ENCODE results near the gene GCNT1. TPM values are rescaled to one million over a fixed set of nuclear protein-coding genes. Genes with fewer than 3 reads are reported as not detected.
A peak's percentile ranks its signal among the peaks of the same experiment; 100 is the strongest.

GCNT1 gene
- total and polyA plus RNA-seq, 12 donors = 0.66 to 8.1 (median 1.9) TPM

- Histone ChIP-seq H3K27me3 (no peaks in the 10 kb centered on the region), H3K27ac (no peak overlapping the region), H3K4me1 (peaks cover 0 to 5% (median 0%) of the 10 kb centered on the region in 9 donors), H3K9me3 (peaks cover 0 to 18% (median 9%) of the 10 kb centered on the region in 11 donors), H3K4me3 (no peak overlapping the region), H3K36me3 (no peaks in the 10 kb centered on the region)
- DNase-seq = no peak
- TF ChIP-seq CTCF (IDR thresholded peaks at IDR 0.05) = no peak
- WGBS, 2 donors = 71 to 92% methylated on average over 2 of the region's 2 CpGs
- ATAC-seq = no peak
- intact Hi-C loops (cut with DNase I) = no loop called here
These were observed 43.8 kb upstream of the GCNT1 start for GRCh38 chr9:76415154-76415553.

- no peak overlapping the region for H3K4me3 ChIP-seq
- peaks cover 0 to 18% (median 9%) of the 10 kb centered on the region in 11 donors for H3K9me3 ChIP-seq
- DNase-seq (no peak), ATAC-seq (no peak)
- H3K36me3 ChIP-seq = no peaks in the 10 kb centered on the region
- no peaks in the 10 kb centered on the region for H3K27me3 ChIP-seq
- no peak for TF ChIP-seq CTCF (IDR thresholded peaks at IDR 0.05)
- H3K27ac ChIP-seq = no peak overlapping the region
- intact Hi-C loops (cut with DNase I) = no loop called here
- H3K4me1 ChIP-seq = peaks cover 0 to 5% (median 0%) of the 10 kb centered on the region in 9 donors
These were observed 43.3 kb upstream of the GCNT1 start for GRCh38 chr9:76415731-76416130.

GRCh38 chr9:76417394-76417793, 41.6 kb upstream of the GCNT1 start:
- no peak for DNase-seq
- no peaks in the 10 kb centered on the region for H3K36me3 ChIP-seq
- H3K4me1 ChIP-seq = peaks cover 0 to 5% (median 0%) of the 10 kb centered on the region in 9 donors
- peaks cover 0 to 18% (median 9%) of the 10 kb centered on the region in 11 donors for H3K9me3 ChIP-seq
- ATAC-seq = no peak
- no peaks in the 10 kb centered on the region for H3K27me3 ChIP-seq
- no peak for TF ChIP-seq CTCF (IDR thresholded peaks at IDR 0.05)
- no peak overlapping the region for H3K27ac ChIP-seq
- no peak overlapping the region for H3K4me3 ChIP-seq
- 0 to 38% methylated on average over 1 of the region's 1 CpG for WGBS, 2 donors
- intact Hi-C loops (cut with DNase I) = no loop called here

- WGBS, 2 donors = 60 to 80% methylated on average over 2 of the region's 2 CpGs
- no peaks in the 10 kb centered on the region for H3K27me3 ChIP-seq
- H3K9me3 ChIP-seq = peaks cover 0 to under 1% (median 0%) of the 10 kb centered on the region in 11 donors
- H3K36me3 ChIP-seq = no peaks in the 10 kb centered on the region
- peaks cover 0 to 5% (median 0%) of the 10 kb centered on the region in 9 donors for H3K4me1 ChIP-seq
- no peak for DNase-seq
- TF ChIP-seq CTCF (IDR thresholded peaks at IDR 0.05) = peak; percentile 17 to 60 (median 46)
- no peak for ATAC-seq
- no peak overlapping the region for H3K4me3 ChIP-seq
- no peak overlapping the region for H3K27ac ChIP-seq
- intact Hi-C loops (cut with DNase I) = no loop called here
These were observed 39.1 kb upstream of the GCNT1 start for GRCh38 chr9:76419782-76420380.
